CD4-positive, alpha-beta T cell treated with Interleukin-21 for 1 hour (primary cell): ENCODE measurements around the gene TEAD3.
"Not testable (repeated sequence)": the region's sequence is repeated elsewhere in the genome, so short reads cannot be mapped to it uniquely, and the experiment has no call there.

Experiments used
- DNase-seq: peaks from one replicate; pipeline ENCODE4 v3.0.0-alpha.2; 2020

TEAD3 gene

GRCh38 chr6:35445691-35446090 lies 51.2 kb downstream of the TEAD3 start:
- no peak for DNase-seq

GRCh38 chr6:35443341-35444030 lies 53.4 kb downstream of the TEAD3 start:
- DNase-seq, result no peak

GRCh38 chr6:35442693-35443092 lies 54.2 kb downstream of the TEAD3 start:
- DNase-seq, result no peak

- DNase-seq, result no peak
Observed at GRCh38 chr6:35441642-35442041, 55.2 kb downstream of the TEAD3 start.

GRCh38 chr6:35441205-35441604 lies 55.7 kb downstream of the TEAD3 start:
- DNase-seq, result no peak

GRCh38 chr6:35439308-35439707 lies 57.6 kb downstream of the TEAD3 start:
- no peak for DNase-seq

GRCh38 chr6:35438378-35439065 lies 58.4 kb downstream of the TEAD3 start:
- DNase-seq, result not testable (repeated sequence)

- DNase-seq, result no peak
Observed at GRCh38 chr6:35436071-35436857, 60.6 kb downstream of the TEAD3 start.

GRCh38 chr6:35435074-35435837 lies 61.6 kb downstream of the TEAD3 start:
- no peak for DNase-seq

- not testable (repeated sequence) for DNase-seq
Observed at GRCh38 chr6:35432702-35433101, 64.2 kb downstream of the TEAD3 start.

DNA sequence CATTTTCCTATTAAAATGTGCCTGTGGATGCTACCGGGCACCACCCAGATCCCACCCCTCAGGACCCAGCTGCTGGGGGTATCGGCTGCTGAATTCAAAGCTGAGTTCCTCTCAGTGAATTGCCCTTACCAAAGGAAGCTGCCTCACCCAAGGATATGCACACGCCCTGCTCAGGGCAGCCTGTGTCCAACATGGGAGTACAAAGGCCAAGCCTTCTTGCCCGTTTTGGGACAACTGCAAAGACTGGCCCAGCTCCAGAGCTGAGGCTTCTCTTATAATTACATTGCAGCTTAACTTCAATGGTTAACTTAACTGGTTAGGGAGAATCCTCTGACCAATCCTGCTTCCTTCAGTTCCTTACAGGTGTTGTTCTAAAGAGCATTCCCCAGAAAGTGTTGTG lies 64.6 kb downstream of the TEAD3 start:
- DNase-seq, result no peak

GRCh38 chr6:35429463-35429862 lies 67.4 kb downstream of the TEAD3 start:
- no peak for DNase-seq

DNA sequence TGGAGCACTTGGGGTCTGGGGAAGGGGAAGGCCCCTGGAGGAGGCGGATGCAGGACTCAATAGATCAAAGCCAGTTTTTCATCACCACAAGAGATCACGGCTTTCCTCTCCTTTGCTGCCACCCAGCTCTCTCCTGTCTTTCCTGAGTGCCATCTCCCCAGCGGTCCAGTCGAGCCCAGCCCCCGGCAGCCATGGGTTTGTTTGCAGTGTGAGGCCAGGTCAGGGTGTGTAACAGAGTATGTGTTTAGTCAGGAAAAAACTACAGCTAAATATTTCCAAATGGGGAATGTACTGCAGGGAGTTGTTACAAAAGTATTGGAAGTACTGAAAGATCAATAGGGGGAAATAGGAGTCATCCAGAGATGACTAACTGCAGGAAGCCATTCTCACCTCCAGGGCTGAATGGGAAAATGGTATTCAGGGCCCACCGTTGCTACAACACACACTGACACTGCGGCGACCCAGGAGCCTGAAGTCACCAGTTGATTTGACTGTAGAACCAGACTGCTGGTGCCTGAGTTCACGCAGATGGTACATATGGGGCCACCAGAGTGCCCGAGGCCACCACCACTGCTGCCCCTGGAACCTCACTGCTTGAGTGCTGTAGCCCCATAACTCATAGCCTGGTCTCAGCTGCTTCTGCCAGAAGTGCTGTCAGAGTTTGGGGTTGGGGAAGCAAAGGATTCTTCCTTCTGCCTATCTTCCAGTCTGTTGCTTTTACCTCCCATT lies 68.3 kb downstream of the TEAD3 start:
- DNase-seq, result no peak

DNA sequence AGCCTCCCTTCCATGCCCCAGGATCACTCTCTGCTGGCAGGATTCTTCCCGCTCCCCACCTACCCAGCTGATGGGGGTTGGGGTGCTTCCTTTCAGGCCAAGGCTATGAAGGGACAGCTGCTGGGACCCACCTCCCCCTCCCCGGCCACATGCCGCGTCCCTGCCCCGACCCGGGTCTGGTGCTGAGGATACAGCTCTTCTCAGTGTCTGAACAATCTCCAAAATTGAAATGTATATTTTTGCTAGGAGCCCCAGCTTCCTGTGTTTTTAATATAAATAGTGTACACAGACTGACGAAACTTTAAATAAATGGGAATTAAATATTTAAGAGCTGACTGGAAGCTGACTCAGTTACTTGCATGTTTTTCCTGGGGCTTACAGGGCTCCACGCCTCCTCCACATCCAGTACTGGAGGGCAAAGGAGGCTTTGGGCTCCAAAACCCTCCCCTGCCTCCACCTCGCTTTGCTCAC lies 69.0 kb downstream of the TEAD3 start:
- no peak for DNase-seq

DNA sequence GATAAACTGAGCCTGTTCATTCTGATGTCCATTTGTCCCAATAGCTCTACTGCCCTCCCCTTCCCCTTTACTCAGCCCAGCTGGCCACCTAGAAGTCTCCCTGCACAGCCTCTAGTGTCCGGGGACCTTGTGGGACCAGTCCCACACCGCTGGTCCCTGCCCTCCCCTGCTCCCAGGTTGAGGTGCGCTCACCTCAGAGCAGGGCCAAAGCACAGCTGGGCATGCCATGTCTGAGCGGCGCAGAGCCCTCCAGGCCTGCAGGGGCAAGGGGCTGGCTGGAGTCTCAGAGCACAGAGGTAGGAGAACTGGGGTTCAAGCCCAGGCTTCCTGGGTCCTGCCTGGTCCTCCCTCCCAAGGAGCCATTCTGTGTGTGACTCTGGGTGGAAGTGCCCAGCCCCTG lies 69.4 kb downstream of the TEAD3 start:
- DNase-seq, result no peak

GRCh38 chr6:35426074-35426473 lies 70.8 kb downstream of the TEAD3 start:
- DNase-seq, result no peak

DNA sequence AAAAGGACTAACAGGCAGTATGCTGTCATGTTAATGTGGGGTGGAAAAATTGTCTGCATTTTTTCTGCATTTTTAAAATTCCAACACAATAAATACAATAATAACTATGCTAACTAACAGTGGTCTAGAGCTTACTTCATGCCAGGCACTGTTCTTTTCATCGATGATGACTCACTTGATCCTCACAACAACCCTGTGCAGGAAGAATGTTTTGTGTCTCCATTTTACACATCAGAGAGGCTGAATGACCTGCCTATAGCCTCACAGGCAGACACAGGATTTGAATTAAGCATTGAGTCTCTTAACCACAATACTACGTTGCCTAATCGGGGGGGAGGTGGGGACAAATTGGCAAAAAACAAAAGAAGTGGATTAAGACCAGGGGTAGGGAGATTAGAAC lies 71.6 kb downstream of the TEAD3 start:
- DNase-seq, result no peak
